K562 (cell line): ENCODE measurements around the gene PRAC2. TPM values are rescaled to one million over a fixed set of nuclear protein-coding genes. Genes with fewer than 3 reads are reported as not detected.

Source experiments
- CHD2 ChIP-seq: IDR thresholded peaks from 2 replicates; pipeline ENCODE4 v1.6.1; 2011; ENCODE audit warnings: low read depth, low read length
- CXXC5 ChIP-seq: fragments of 250-450 bp; sonication (Bioruptor Pico); IDR thresholded peaks from 2 replicates; pipeline ENCODE4 v1.8.0; 2022; ENCODE audit warnings: inconsistent platforms, mild to moderate bottlenecking, moderate library complexity
- HDAC1 ChIP-seq, 2 experiments: fragments of 450-650 bp; IDR thresholded peaks; 2 replicates each; pipeline ENCODE4 v1.6.1; 2016 to 2017; ENCODE audit warnings: inconsistent platforms in 1 of 2, mild to moderate bottlenecking in 1 of 2, moderate library complexity in 1 of 2
- HDAC6 ChIP-seq: IDR thresholded peaks from 2 replicates; pipeline ENCODE4 v1.6.1; 2012; ENCODE audit warnings: low read depth, mild to moderate bottlenecking, control low read depth, inconsistent platforms, low read length, moderate library complexity
- MCM2 ChIP-seq: fragments of 450-650 bp; IDR thresholded peaks from 2 replicates; pipeline ENCODE4 v1.6.1; 2017; ENCODE audit warnings: low read depth, mild to moderate bottlenecking
- NRF1 ChIP-seq, 2 experiments: fragments of 450-650 bp; IDR thresholded peaks in 1 of 2; conservative IDR thresholded peaks in 1 of 2; 2 replicates each; pipeline ENCODE4 v1.6.1; 2014; ENCODE audit warnings: mild to moderate bottlenecking in 2 of 2
- SIRT6 ChIP-seq: IDR thresholded peaks from one replicate; pipeline ENCODE4 v1.6.1; 2012; ENCODE audit warnings: low read depth, mild to moderate bottlenecking, control low read depth, inconsistent platforms, low read length, moderate library complexity
- ZFPM2 ChIP-seq: fragments of 250-450 bp; sonication (Bioruptor Pico); IDR thresholded peaks from 2 replicates; pipeline ENCODE4 v1.5.1; 2022; ENCODE audit warnings: mild to moderate bottlenecking
- ZNF589 ChIP-seq: fragments of 200-800 bp; sonication (Bioruptor generic); IDR thresholded peaks from 2 replicates; pipeline ENCODE4 v1.6.1; 2016; ENCODE audit warnings: low read depth, missing genetic modification characterization, missing compliant biosample characterization
- ZNF668 ChIP-seq: fragments of 250-450 bp; sonication (Bioruptor Pico); IDR thresholded peaks from 2 replicates; pipeline ENCODE4 v1.8.0; 2022; ENCODE audit warnings: mild to moderate bottlenecking, inconsistent platforms
- polyA plus RNA-seq, 8 experiments: library from polyadenylated mRNA; depleted of rRNA in 4 of 8; stranded (reverse) in 5 of 8; unstranded in 3 of 8; fragments of >200 nt; fragmentation: Nextera tagmentation in 2 of 8; fragmentation: Illumina TruSeq in 1 of 8; extraction: Ambion mirVana in 2 of 8; extraction: Trizol in 1 of 8; gene quantifications; 2 replicates each; pipeline versions ENCODE4 v1.2.1 to v1.2.3, GENCODE V29; 2011 to 2014; ENCODE audit warnings: inconsistent platforms in 1 of 8, missing spikeins in 1 of 8
- total RNA-seq, 7 experiments: library from RNA; depleted of rRNA in 6 of 7; stranded (reverse); fragments of >200 nt in 6 of 7; fragmentation: Illumina TruSeq in 2 of 7; extraction: Trizol in 2 of 7; gene quantifications; 2 replicates each; pipeline versions ENCODE4 v1.2.1 to v1.2.3, GENCODE V29; 2011 to 2021; ENCODE audit warnings: low replicate concordance in 1 of 7

The PRAC2 gene
- total and polyA plus RNA-seq, 9 of the 15 experiments (the other 6 are each of a cell fraction or from before 2014, with no cell fraction given): not detected

GRCh38 chr17:48728232-48729231 is 5.5 kb downstream of the PRAC2 start, which contains the start of gene HOXB13 (continued):
- no peak for TF ChIP-seq HDAC6
- TF ChIP-seq CHD2: no peak
- TF ChIP-seq CXXC5 (CRISPR knock-in tag): peak; percentile 31
- TF ChIP-seq ZNF668: no peak
- no peak for TF ChIP-seq SIRT6
- no peak for TF ChIP-seq MCM2
- 0 out of 4 replicates have a peak, but pooled peaks of 1 of the 2 experiments have one; percentile 28 for TF ChIP-seq HDAC1 (IDR thresholded peaks at IDR 0.05)
- TF ChIP-seq ZNF589 (CRISPR knock-in tag): no peak
- no peak for TF ChIP-seq ZFPM2 (CRISPR knock-in tag)
- TF ChIP-seq NRF1 (conservative IDR thresholded peaks at IDR 0.05 in 1 of 2, IDR thresholded peaks at IDR 0.05 in 1 of 2): peak; percentile 37 to 45; a peak in 2 of 4 replicates
